ENCODE data around the gene OR2M7.
"Not testable (repeated sequence)": the region's sequence is repeated elsewhere in the genome, so short reads cannot be mapped to it uniquely, and the experiment has no call there.

OR2M7 gene

GRCh38 chr1:248306103-248306502 lies 18.3 kb downstream of the OR2M7 start:
- Histone ChIP-seq H3K27ac (ENCODE audit: insufficient read depth, low read depth, low read length, poor library complexity, severe bottlenecking) (no peak overlapping the region), H3K4me1 (ENCODE audit: control insufficient read depth, insufficient read depth, low read length) (no peaks in the 10 kb centered on the region), H3K36me3 (ENCODE audit: control insufficient read depth, insufficient read depth, low read length) (no peaks in the 10 kb centered on the region), H3K4me3 (ENCODE audit: insufficient read depth, low read depth, low read length) (no peak overlapping the region), H3K9me3 (ENCODE audit: control insufficient read depth, low read length) (peaks cover 12% of the 10 kb centered on the region), H3K27me3 (ENCODE audit: control insufficient read depth, insufficient read depth, low read length, poor library complexity, severe bottlenecking) (no peaks in the 10 kb centered on the region)
- WGBS, 2 experiments, result 83 to 85% methylated on average over 19 of the region's 19 CpGs

GRCh38 chr1:248305672-248306071 lies 18.7 kb downstream of the OR2M7 start:
- H3K9me3 ChIP-seq (ENCODE audit: control insufficient read depth, low read length), result peaks cover 13% of the 10 kb centered on the region
- not testable (repeated sequence) for H3K27ac ChIP-seq (ENCODE audit: insufficient read depth, low read depth, low read length, poor library complexity, severe bottlenecking); H3K36me3 ChIP-seq (ENCODE audit: control insufficient read depth, insufficient read depth, low read length); H3K27me3 ChIP-seq (ENCODE audit: control insufficient read depth, insufficient read depth, low read length, poor library complexity, severe bottlenecking); H3K4me3 ChIP-seq (ENCODE audit: insufficient read depth, low read depth, low read length); H3K4me1 ChIP-seq (ENCODE audit: control insufficient read depth, insufficient read depth, low read length)
- WGBS, 2 experiments, result 72 to 81% methylated on average over 8 to 9 of the region's 9 CpGs

DNA sequence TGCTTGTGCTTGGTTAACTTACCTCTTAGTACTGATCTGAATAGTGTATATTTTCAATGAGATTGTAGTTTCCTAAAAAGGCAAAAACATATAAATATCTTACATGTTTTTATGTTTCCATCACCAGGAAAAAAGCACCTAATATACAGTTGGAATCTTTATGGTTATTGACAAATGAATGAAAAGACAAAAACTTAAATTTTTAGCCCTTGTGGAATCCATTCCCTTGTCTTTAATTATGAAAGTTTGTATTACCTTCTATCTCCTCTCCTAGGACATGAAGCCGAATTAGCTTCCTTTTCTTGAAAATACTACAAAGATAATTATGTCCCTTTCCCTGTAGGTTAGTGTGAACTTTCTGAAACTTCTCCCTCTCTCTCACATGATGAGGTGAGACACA lies 21.0 kb downstream of the OR2M7 start, which contains the start of gene OR2T12:
Gene OR2T12, minus strand, starts transcription at position 101 of the 400 bp plus-strand sequence. CDS start 7,846 bp downstream, outside the sequence.
- Histone ChIP-seq H3K9me3 (ENCODE audit: control insufficient read depth, low read length) (peaks cover 13% of the 10 kb centered on the region), H3K27me3 (ENCODE audit: control insufficient read depth, insufficient read depth, low read length, poor library complexity, severe bottlenecking) (no peaks in the 10 kb centered on the region)
- WGBS, 2 experiments, result 91% methylated on average over 1 of the region's 1 CpG; no CpG with 5 or more reads in 1 of the 2 experiments

GRCh38 chr1:248288391-248288790 lies 36.0 kb downstream of the OR2M7 start:
- no peaks in the 10 kb centered on the region for H3K27me3 ChIP-seq (ENCODE audit: control insufficient read depth, insufficient read depth, low read length, poor library complexity, severe bottlenecking)
- no peak overlapping the region for H3K4me3 ChIP-seq (ENCODE audit: insufficient read depth, low read depth, low read length)
- no peaks in the 10 kb centered on the region for H3K4me1 ChIP-seq (ENCODE audit: control insufficient read depth, insufficient read depth, low read length)
- WGBS, 2 experiments, result 62 to 63% methylated on average over 2 of the region's 6 CpGs
- H3K27ac ChIP-seq (ENCODE audit: insufficient read depth, low read depth, low read length, poor library complexity, severe bottlenecking), result no peak overlapping the region
- no peaks in the 10 kb centered on the region for H3K36me3 ChIP-seq (ENCODE audit: control insufficient read depth, insufficient read depth, low read length)
- peaks cover 8% of the 10 kb centered on the region for H3K9me3 ChIP-seq (ENCODE audit: control insufficient read depth, low read length)

More for the DNA sequence above, 21.0 kb downstream of the OR2M7 start, which contains the start of gene OR2T12:
- Histone ChIP-seq H3K27ac (ENCODE audit: insufficient read depth, low read depth, low read length, poor library complexity, severe bottlenecking) (no peak within 1 kb of the TSS), H3K4me3 (ENCODE audit: insufficient read depth, low read depth, low read length) (no peak within 1 kb of the TSS), H3K4me1 (ENCODE audit: control insufficient read depth, insufficient read depth, low read length) (no peaks in the 10 kb centered on the region), H3K36me3 (ENCODE audit: control insufficient read depth, insufficient read depth, low read length) (no peaks in the 10 kb centered on the region)

DNA sequence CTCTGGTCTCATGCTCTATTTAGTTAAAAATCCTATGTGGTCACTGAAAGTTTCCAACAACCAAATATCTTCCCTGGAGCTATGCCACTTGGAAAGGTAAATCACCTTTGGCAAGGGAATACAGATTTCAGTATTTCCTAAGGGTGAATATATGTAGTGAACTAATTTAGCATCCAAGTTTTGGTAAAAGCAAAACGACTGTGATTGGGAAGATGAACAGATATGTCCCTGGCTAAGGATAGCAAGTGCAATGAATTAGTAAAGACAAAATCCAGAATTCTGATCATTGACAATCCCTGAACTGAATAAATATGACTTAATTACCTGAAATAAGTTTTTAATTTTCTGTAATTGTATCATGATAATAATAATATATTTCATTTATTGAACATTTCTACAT lies 46.5 kb downstream of the OR2M7 start, which contains the start of gene OR2T33:
Gene OR2T33, minus strand, starts transcription at position 101 of the 400 bp plus-strand sequence. CDS start 4,162 bp downstream, outside the sequence.
- Histone ChIP-seq H3K27ac (ENCODE audit: insufficient read depth, low read depth, low read length, poor library complexity, severe bottlenecking) (no peak within 1 kb of the TSS), H3K4me1 (ENCODE audit: control insufficient read depth, insufficient read depth, low read length) (no peaks in the 10 kb centered on the region), H3K4me3 (ENCODE audit: insufficient read depth, low read depth, low read length) (no peak within 1 kb of the TSS), H3K9me3 (ENCODE audit: control insufficient read depth, low read length) (peaks cover 3% of the 10 kb centered on the region), H3K36me3 (ENCODE audit: control insufficient read depth, insufficient read depth, low read length) (no peaks in the 10 kb centered on the region), H3K27me3 (ENCODE audit: control insufficient read depth, insufficient read depth, low read length, poor library complexity, severe bottlenecking) (no peaks in the 10 kb centered on the region)
- WGBS, 2 experiments, result 29 to 45% methylated on average over 1 of the region's 1 CpG
